Naive thymus-derived CD4-positive, alpha-beta T cell (primary cell): ENCODE measurements around the gene KCNJ11. TPM values are rescaled to one million over a fixed set of nuclear protein-coding genes. Genes with fewer than 3 reads are reported as not detected.

Experiments used
- ATAC-seq: fragments of 150-1000 bp; cut with Tn5 transposase; 2 replicates; pipeline ENCODE4 v1.10.0; 2021; ENCODE audit warnings: mild to moderate bottlenecking, moderate library complexity
- CTCF ChIA-PET: fragments of 350-600 bp; sonication (Branson Sonifier 250); formaldehyde crosslinking; loops from one replicate; lab custom pipeline; 2021; ENCODE audit warnings: antibody characterized with exemption; lab: Charles Lee
- POLR2A ChIA-PET: fragments of 350-600 bp; sonication (Branson Sonifier 250); formaldehyde crosslinking; loops from one replicate; lab custom pipeline; 2021; ENCODE audit warnings: antibody characterized with exemption, inconsistent platforms; lab: Charles Lee
- DNase-seq, 9 donors: peaks; one replicate each; pipeline versions ENCODE4 v3.0.0 to v3.0.0-alpha.2; 2020 to 2022; ENCODE audit warnings: mixed read lengths in 1 of 9
- H3K27ac ChIP-seq: one replicate; pipeline ENCODE4 v1.7.0; 2013; ENCODE audit warnings: mild to moderate bottlenecking, low read depth, low read length, moderate library complexity
- H3K27me3 ChIP-seq, 2 donors: one replicate each; pipeline ENCODE4 v1.7.0; 2013; ENCODE audit warnings: low read length in 2 of 2, mild to moderate bottlenecking in 2 of 2, moderate library complexity in 2 of 2; ENCODE audit not compliant: control insufficient read depth in 2 of 2, insufficient read depth in 2 of 2
- H3K36me3 ChIP-seq, 3 experiments: 1 replicate in 2 of 3; 2 replicates in 1 of 3; pipeline ENCODE4 v1.7.0; 2013; ENCODE audit warnings: low read length in 3 of 3, mild to moderate bottlenecking in 3 of 3, moderate library complexity in 1 of 3; ENCODE audit not compliant: insufficient read depth in 3 of 3, control insufficient read depth in 2 of 3
- H3K4me1 ChIP-seq, 2 donors: one replicate each; pipeline ENCODE4 v1.7.0; 2013; ENCODE audit warnings: low read length in 2 of 2, mild to moderate bottlenecking in 2 of 2, moderate library complexity in 1 of 2; ENCODE audit not compliant: control insufficient read depth in 2 of 2, insufficient read depth in 2 of 2
- H3K4me3 ChIP-seq: 2 replicates; pipeline ENCODE4 v1.7.0; 2013; ENCODE audit warnings: mild to moderate bottlenecking, low read length
- H3K9me3 ChIP-seq, 3 experiments: 1 replicate in 2 of 3; 2 replicates in 1 of 3; pipeline ENCODE4 v1.7.0; 2013; ENCODE audit warnings: low read length in 3 of 3; ENCODE audit not compliant: control insufficient read depth in 2 of 3
- H3K27ac Mint-ChIP-seq, 9 donors: one replicate each; pipeline ENCODE4 v1.8.0; 2020 to 2022; ENCODE audit warnings: mixed read lengths in 9 of 9, mild to moderate bottlenecking in 8 of 9, moderate library complexity in 5 of 9, inconsistent platforms in 2 of 9
- H3K27me3 Mint-ChIP-seq, 5 donors: one replicate each; pipeline ENCODE4 v1.8.0; 2021 to 2022; ENCODE audit warnings: mixed read lengths in 5 of 5, mild to moderate bottlenecking in 1 of 5
- H3K36me3 Mint-ChIP-seq, 5 donors: one replicate each; pipeline ENCODE4 v1.8.0; 2020 to 2022; ENCODE audit warnings: mixed read lengths in 5 of 5, mild to moderate bottlenecking in 3 of 5, inconsistent platforms in 1 of 5
- H3K4me1 Mint-ChIP-seq, 7 donors: one replicate each; pipeline ENCODE4 v1.8.0; 2020 to 2022; ENCODE audit warnings: mixed read lengths in 7 of 7, mild to moderate bottlenecking in 3 of 7, inconsistent platforms in 1 of 7
- H3K4me3 Mint-ChIP-seq, 10 donors: one replicate each; pipeline ENCODE4 v1.8.0; 2020 to 2022; ENCODE audit warnings: mild to moderate bottlenecking in 10 of 10, mixed read lengths in 10 of 10, moderate library complexity in 6 of 10, inconsistent platforms in 2 of 10
- H3K9me3 Mint-ChIP-seq, 11 donors: one replicate each; pipeline ENCODE4 v1.8.0; 2020 to 2022; ENCODE audit warnings: mixed read lengths in 11 of 11, mild to moderate bottlenecking in 4 of 11, inconsistent platforms in 1 of 11, moderate library complexity in 1 of 11
- intact Hi-C, 2 donors: fragments of 100-400 bp; cut with micrococcal nuclease; formaldehyde crosslinking; loops; one replicate each; pipeline ENCODE4 v1.15.1; 2023
- polyA plus RNA-seq, 2 donors: library from polyadenylated mRNA; unstranded; fragments of 300-500 nt; fragmentation: Illumina TruSeq; gene quantifications; one replicate each; pipeline ENCODE4 v1.2.3, GENCODE V29; 2021
- total RNA-seq, 6 experiments: library from RNA in 5 of 6; stranded (reverse) in 5 of 6; gene quantifications; 1 replicate in 5 of 6; 2 replicates in 1 of 6; pipeline ENCODE4 v1.2.3 and lab custom pipeline; 2021 to 2026

The KCNJ11 gene
- total and polyA plus RNA-seq, 7 experiments from 2014 or later: 0.24 to 1.4 (median 0.30) TPM; not detected in 4

GRCh38 chr11:17376493-17376892, 12.0 kb downstream of the KCNJ11 start:
- CTCF ChIA-PET: no interaction called here
- H3K27me3 ChIP-seq: no peaks in the 10 kb centered on the region
- intact Hi-C loops: no loop called here

GRCh38 chr11:17375547-17375946, 12.9 kb downstream of the KCNJ11 start:
- no peaks in the 10 kb centered on the region for H3K36me3 ChIP-seq
- H3K4me3 Mint-ChIP-seq: no peak overlapping the region
- no peak overlapping the region for H3K27ac ChIP-seq
- H3K4me1 Mint-ChIP-seq: no peaks in the 10 kb centered on the region
- ChIA-PET CTCF (interaction anchor here (1.4 kb wide), 1 partner anchor 8 kb away, joined by 8 read pairs; no protein-coding TSS in a partner anchor), POLR2A (no interaction called here)
- H3K36me3 Mint-ChIP-seq: peaks cover 22 to 31% (median 25%) of the 10 kb centered on the region in 5 donors
- DNase-seq (no peak), ATAC-seq (no peak)
- H3K27ac Mint-ChIP-seq: no peak overlapping the region
- peaks cover 8 to 41% (median 26%) of the 10 kb centered on the region in 11 donors for H3K9me3 Mint-ChIP-seq
- H3K4me1 ChIP-seq: no peaks in the 10 kb centered on the region
- intact Hi-C loops: no loop called here
- H3K4me3 ChIP-seq: no peak overlapping the region
- H3K9me3 ChIP-seq: peaks cover 0 to 33% (median 4%) of the 10 kb centered on the region in 3 experiments
- peaks cover 0 to 3% (median 0%) of the 10 kb centered on the region in 5 donors for H3K27me3 Mint-ChIP-seq
- no peaks in the 10 kb centered on the region for H3K27me3 ChIP-seq

More at GRCh38 chr11:17376493-17376892, 12.0 kb downstream of the KCNJ11 start:
- Mint-ChIP-seq H3K27me3 (peaks cover 0 to 5% (median 0%) of the 10 kb centered on the region in 5 donors), H3K36me3 (peaks cover 13 to 22% (median 16%) of the 10 kb centered on the region in 5 donors), H3K4me1 (no peaks in the 10 kb centered on the region), H3K9me3 (peaks cover 0 to 31% (median 16%) of the 10 kb centered on the region in 11 donors), H3K4me3 (no peak overlapping the region), H3K27ac (no peak overlapping the region)
- no peak for DNase-seq
- POLR2A ChIA-PET: no interaction called here
- peaks cover 0 to 23% (median under 1%) of the 10 kb centered on the region in 3 experiments for H3K9me3 ChIP-seq
- H3K27ac ChIP-seq: no peak overlapping the region
- no peak for ATAC-seq
- H3K36me3 ChIP-seq: no peaks in the 10 kb centered on the region
- no peaks in the 10 kb centered on the region for H3K4me1 ChIP-seq
- H3K4me3 ChIP-seq: no peak overlapping the region

GRCh38 chr11:17371614-17372013, 16.8 kb downstream of the KCNJ11 start:
- Histone ChIP-seq H3K4me1 (no peaks in the 10 kb centered on the region), H3K9me3 (peaks cover 0 to 45% (median 4%) of the 10 kb centered on the region in 3 experiments), H3K36me3 (peaks cover 0 to 6% (median 0%) of the 10 kb centered on the region in 3 experiments), H3K27ac (no peak overlapping the region), H3K27me3 (no peaks in the 10 kb centered on the region), H3K4me3 (no peak overlapping the region)
- Mint-ChIP-seq H3K9me3 (peaks cover 8 to 66% (median 44%) of the 10 kb centered on the region in 11 donors), H3K4me1 (peaks cover 0 to 10% (median 0%) of the 10 kb centered on the region in 7 donors), H3K27ac (no peak overlapping the region), H3K27me3 (no peaks in the 10 kb centered on the region), H3K36me3 (peaks cover 39 to 58% (median 51%) of the 10 kb centered on the region in 5 donors), H3K4me3 (no peak overlapping the region)
- ATAC-seq (no peak), DNase-seq (no peak)
- intact Hi-C loops: no loop called here
- POLR2A ChIA-PET: no interaction called here
- CTCF ChIA-PET: no interaction called here

- DNase-seq (no peak), ATAC-seq (no peak)
- ChIA-PET POLR2A (no interaction called here), CTCF (no interaction called here)
- H3K4me1 ChIP-seq: no peaks in the 10 kb centered on the region
- Mint-ChIP-seq H3K9me3 (peaks cover 8 to 66% (median 43%) of the 10 kb centered on the region in 11 donors), H3K27ac (no peak overlapping the region), H3K27me3 (peaks cover 0 to 5% (median 0%) of the 10 kb centered on the region in 5 donors), H3K4me3 (no peak overlapping the region), H3K36me3 (peaks cover 39 to 58% (median 52%) of the 10 kb centered on the region in 5 donors), H3K4me1 (peaks cover 0 to 10% (median 0%) of the 10 kb centered on the region in 7 donors)
- peaks cover 0 to 45% (median 4%) of the 10 kb centered on the region in 3 experiments for H3K9me3 ChIP-seq
- H3K27ac ChIP-seq: no peak overlapping the region
- intact Hi-C loops: no loop called here
- no peak overlapping the region for H3K4me3 ChIP-seq
- H3K36me3 ChIP-seq: peaks cover 0 to 6% (median 0%) of the 10 kb centered on the region in 3 experiments
- no peaks in the 10 kb centered on the region for H3K27me3 ChIP-seq
Measured at GRCh38 chr11:17369684-17370243, 18.7 kb downstream of the KCNJ11 start.

- ChIA-PET POLR2A (no interaction called here), CTCF (no interaction called here)
- peaks cover 8 to 61% (median 41%) of the 10 kb centered on the region in 11 donors for H3K9me3 Mint-ChIP-seq
- no peak overlapping the region for H3K4me3 ChIP-seq
- H3K9me3 ChIP-seq: peaks cover 0 to 45% (median 4%) of the 10 kb centered on the region in 3 experiments
- H3K27me3 Mint-ChIP-seq: peaks cover 0 to 5% (median 0%) of the 10 kb centered on the region in 5 donors
- peaks cover 0 to 6% (median 0%) of the 10 kb centered on the region in 3 experiments for H3K36me3 ChIP-seq
- H3K4me1 ChIP-seq: no peaks in the 10 kb centered on the region
- H3K4me3 Mint-ChIP-seq: no peak overlapping the region
- peaks cover 39 to 58% (median 47%) of the 10 kb centered on the region in 5 donors for H3K36me3 Mint-ChIP-seq
- DNase-seq (no peak), ATAC-seq (no peak)
- intact Hi-C loops: no loop called here
- H3K27ac Mint-ChIP-seq: no peak overlapping the region
- H3K27me3 ChIP-seq: no peaks in the 10 kb centered on the region
- H3K4me1 Mint-ChIP-seq: peaks cover 0 to 10% (median 0%) of the 10 kb centered on the region in 7 donors
- no peak overlapping the region for H3K27ac ChIP-seq
Measured at GRCh38 chr11:17369094-17369493, 19.4 kb downstream of the KCNJ11 start.

GRCh38 chr11:17368551-17368950, 19.9 kb downstream of the KCNJ11 start:
- H3K36me3 ChIP-seq: peaks cover 0 to 6% (median 0%) of the 10 kb centered on the region in 3 experiments
- Mint-ChIP-seq H3K36me3 (peaks cover 39 to 57% (median 47%) of the 10 kb centered on the region in 5 donors), H3K9me3 (peaks cover 8 to 56% (median 41%) of the 10 kb centered on the region in 11 donors), H3K27ac (no peak overlapping the region), H3K4me3 (no peak overlapping the region), H3K4me1 (peaks cover 0 to 10% (median 0%) of the 10 kb centered on the region in 7 donors), H3K27me3 (peaks cover 0 to 5% (median 0%) of the 10 kb centered on the region in 5 donors)
- H3K27ac ChIP-seq: no peak overlapping the region
- CTCF ChIA-PET: no interaction called here
- DNase-seq (no peak), ATAC-seq (no peak)
- no peaks in the 10 kb centered on the region for H3K4me1 ChIP-seq
- POLR2A ChIA-PET: no interaction called here
- intact Hi-C loops: no loop called here
- H3K9me3 ChIP-seq: peaks cover 0 to 42% (median 4%) of the 10 kb centered on the region in 3 experiments
- no peak overlapping the region for H3K4me3 ChIP-seq
- no peaks in the 10 kb centered on the region for H3K27me3 ChIP-seq
